AG09309 (cell line): ENCODE data around the gene LLGL2.

Experiments used
- DNase-seq: peaks from one replicate; pipeline ENCODE4 v3.0.0-alpha.2; 2010; ENCODE audit warnings: low read depth
- H3K4me3 ChIP-seq: 2 replicates; pipeline ENCODE4 v1.5.1; 2011; ENCODE audit warnings: mild to moderate bottlenecking, low read depth, low read length, moderate library complexity; ENCODE audit not compliant: control insufficient read depth
- CTCF ChIP-seq: IDR thresholded peaks from 2 replicates; pipeline ENCODE4 v1.5.1; 2011; ENCODE audit warnings: mild to moderate bottlenecking, low read depth, low read length, inconsistent platforms; ENCODE audit not compliant: insufficient read depth, control insufficient read depth; ENCODE audit errors: missing control alignments

Gene LLGL2

GRCh38 chr17:75492555-75493168, 32.8 kb upstream of the LLGL2 start:
- no peak for TF ChIP-seq CTCF
- no peak overlapping the region for H3K4me3 ChIP-seq
- no peak for DNase-seq

GRCh38 chr17:75493476-75494129, 31.9 kb upstream of the LLGL2 start:
- DNase-seq = no peak
- TF ChIP-seq CTCF = no peak
- H3K4me3 ChIP-seq = no peak overlapping the region

- no peak overlapping the region for H3K4me3 ChIP-seq
- TF ChIP-seq CTCF = no peak
- no peak for DNase-seq
Measured at GRCh38 chr17:75494326-75494877, 31.1 kb upstream of the LLGL2 start.

GRCh38 chr17:75496005-75496404, 29.5 kb upstream of the LLGL2 start:
- DNase-seq = no peak
- H3K4me3 ChIP-seq = no peak overlapping the region
- no peak for TF ChIP-seq CTCF

- TF ChIP-seq CTCF = no peak
- H3K4me3 ChIP-seq = no peak overlapping the region
- DNase-seq = no peak
Measured at GRCh38 chr17:75498039-75498725, 27.3 kb upstream of the LLGL2 start.

GRCh38 chr17:75498726-75499213, 26.7 kb upstream of the LLGL2 start:
- no peak for DNase-seq
- no peak for TF ChIP-seq CTCF
- no peak overlapping the region for H3K4me3 ChIP-seq
